ENCODE measurements around the gene NUP160. TPM values are rescaled to one million over a fixed set of nuclear protein-coding genes. Genes with fewer than 3 reads are reported as not detected.
"Not testable (repeated sequence)": the region's sequence is repeated elsewhere in the genome, so short reads cannot be mapped to it uniquely, and the experiment has no call there.

Gene NUP160, protein sequence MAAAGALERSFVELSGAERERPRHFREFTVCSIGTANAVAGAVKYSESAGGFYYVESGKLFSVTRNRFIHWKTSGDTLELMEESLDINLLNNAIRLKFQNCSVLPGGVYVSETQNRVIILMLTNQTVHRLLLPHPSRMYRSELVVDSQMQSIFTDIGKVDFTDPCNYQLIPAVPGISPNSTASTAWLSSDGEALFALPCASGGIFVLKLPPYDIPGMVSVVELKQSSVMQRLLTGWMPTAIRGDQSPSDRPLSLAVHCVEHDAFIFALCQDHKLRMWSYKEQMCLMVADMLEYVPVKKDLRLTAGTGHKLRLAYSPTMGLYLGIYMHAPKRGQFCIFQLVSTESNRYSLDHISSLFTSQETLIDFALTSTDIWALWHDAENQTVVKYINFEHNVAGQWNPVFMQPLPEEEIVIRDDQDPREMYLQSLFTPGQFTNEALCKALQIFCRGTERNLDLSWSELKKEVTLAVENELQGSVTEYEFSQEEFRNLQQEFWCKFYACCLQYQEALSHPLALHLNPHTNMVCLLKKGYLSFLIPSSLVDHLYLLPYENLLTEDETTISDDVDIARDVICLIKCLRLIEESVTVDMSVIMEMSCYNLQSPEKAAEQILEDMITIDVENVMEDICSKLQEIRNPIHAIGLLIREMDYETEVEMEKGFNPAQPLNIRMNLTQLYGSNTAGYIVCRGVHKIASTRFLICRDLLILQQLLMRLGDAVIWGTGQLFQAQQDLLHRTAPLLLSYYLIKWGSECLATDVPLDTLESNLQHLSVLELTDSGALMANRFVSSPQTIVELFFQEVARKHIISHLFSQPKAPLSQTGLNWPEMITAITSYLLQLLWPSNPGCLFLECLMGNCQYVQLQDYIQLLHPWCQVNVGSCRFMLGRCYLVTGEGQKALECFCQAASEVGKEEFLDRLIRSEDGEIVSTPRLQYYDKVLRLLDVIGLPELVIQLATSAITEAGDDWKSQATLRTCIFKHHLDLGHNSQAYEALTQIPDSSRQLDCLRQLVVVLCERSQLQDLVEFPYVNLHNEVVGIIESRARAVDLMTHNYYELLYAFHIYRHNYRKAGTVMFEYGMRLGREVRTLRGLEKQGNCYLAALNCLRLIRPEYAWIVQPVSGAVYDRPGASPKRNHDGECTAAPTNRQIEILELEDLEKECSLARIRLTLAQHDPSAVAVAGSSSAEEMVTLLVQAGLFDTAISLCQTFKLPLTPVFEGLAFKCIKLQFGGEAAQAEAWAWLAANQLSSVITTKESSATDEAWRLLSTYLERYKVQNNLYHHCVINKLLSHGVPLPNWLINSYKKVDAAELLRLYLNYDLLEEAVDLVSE (N-terminal part only)
- total RNA-seq: 10 to 100 TPM; 76.9 to 79.2 TPM

DNA sequence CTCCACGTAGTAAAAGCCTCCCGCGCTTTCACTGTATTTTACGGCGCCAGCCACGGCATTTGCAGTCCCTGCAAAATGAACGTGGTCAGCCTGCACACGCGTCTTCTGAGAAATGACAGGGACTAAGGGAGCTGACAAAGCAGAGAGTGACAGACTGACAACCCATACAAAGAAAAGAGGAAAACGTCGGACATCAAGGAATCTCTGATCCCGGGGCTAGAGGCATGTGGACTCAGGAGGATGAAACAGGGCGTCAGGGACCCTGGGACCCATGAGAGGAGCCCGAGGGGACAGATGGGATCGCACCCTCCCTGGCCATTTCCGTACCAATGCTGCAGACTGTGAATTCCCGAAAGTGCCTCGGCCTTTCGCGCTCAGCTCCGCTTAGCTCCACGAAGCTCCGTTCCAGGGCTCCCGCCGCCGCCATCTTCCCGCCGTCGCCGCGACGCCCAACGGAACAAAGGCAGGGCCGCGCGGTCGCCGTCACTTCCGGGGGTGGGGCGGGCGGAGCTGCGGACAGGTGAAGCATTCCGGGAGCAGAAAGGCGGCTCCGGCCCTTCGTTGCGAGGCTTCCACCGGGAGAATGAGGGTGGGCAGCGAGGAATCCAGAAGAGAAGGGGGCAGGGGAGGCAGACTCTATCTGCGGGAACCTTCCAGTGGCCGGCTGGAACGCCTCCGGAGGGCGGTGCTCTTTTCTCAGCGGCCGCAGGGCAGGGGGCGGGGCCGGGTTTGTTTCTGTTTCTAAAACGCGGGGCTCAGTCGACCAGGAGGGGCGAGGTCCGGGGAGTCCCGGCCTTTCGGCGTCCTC lies at the start of gene NUP160:
NUP160 (minus strand) TSS at position 459 of the 808 bp plus-strand sequence; CDS start at position 427, 32 bp downstream.
- Mint-ChIP-seq H3K4me3 (peak within 1 kb of the TSS; percentile 95), H3K36me3 (peaks cover 15% of the 10 kb centered on the region), H3K27me3 (no peaks in the 10 kb centered on the region), H3K27ac (peak within 1 kb of the TSS; percentile 99), H3K9me3 (no peaks in the 10 kb centered on the region), H3K4me1 (peaks cover 29% of the 10 kb centered on the region)
- peak; percentile 90 for DNase-seq

DNA sequence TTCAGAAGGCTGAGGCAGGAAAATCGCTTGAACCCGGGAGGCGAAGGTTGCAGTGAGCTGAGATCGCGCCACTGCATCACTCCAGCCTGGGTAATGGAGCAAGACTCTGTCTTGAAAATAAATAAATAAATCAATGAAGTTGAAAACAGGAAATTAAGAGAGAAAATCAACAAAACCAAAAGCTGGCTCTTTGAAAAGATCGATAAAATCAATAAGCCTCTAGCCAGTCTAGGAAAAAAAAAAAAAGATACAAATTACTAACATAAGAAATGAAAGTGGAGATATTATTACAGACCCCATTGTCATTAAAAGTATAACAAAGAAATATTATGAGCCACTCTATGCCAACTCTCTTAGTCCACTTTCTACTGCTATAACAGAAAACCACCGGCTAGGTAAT lies 48.0 kb upstream of the NUP160 start:
- H3K4me3 Mint-ChIP-seq: no peak overlapping the region
- H3K27me3 Mint-ChIP-seq: no peaks in the 10 kb centered on the region
- peaks cover 9% of the 10 kb centered on the region for H3K4me1 Mint-ChIP-seq
- H3K27ac Mint-ChIP-seq: no peak overlapping the region
- H3K9me3 Mint-ChIP-seq: peaks cover 1% of the 10 kb centered on the region
- no peaks in the 10 kb centered on the region for H3K36me3 Mint-ChIP-seq
- DNase-seq: no peak

DNA sequence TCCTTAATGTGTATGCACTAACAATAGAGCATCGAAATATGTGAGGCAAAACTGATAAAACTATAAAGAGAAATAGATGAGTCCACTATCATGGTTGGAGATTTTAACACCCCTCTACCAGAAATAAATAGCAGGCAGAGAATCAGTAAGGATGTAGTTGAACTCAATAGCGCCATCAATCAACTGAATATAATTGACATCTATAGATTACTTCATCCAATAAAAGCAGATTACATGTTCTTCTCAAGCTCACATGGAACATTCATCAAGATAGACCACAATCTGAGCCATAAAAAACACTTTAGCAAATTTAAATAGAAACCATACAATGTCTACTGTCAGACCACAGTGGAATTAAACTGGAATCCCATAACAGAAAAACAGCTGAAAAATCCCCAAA lies 46.9 kb upstream of the NUP160 start:
- peaks cover 9% of the 10 kb centered on the region for H3K4me1 Mint-ChIP-seq
- H3K9me3 Mint-ChIP-seq: peaks cover 1% of the 10 kb centered on the region
- no peaks in the 10 kb centered on the region for H3K36me3 Mint-ChIP-seq
- H3K27me3 Mint-ChIP-seq: no peaks in the 10 kb centered on the region
- H3K4me3 Mint-ChIP-seq: no peak overlapping the region
- DNase-seq: no peak
- no peak overlapping the region for H3K27ac Mint-ChIP-seq

DNA sequence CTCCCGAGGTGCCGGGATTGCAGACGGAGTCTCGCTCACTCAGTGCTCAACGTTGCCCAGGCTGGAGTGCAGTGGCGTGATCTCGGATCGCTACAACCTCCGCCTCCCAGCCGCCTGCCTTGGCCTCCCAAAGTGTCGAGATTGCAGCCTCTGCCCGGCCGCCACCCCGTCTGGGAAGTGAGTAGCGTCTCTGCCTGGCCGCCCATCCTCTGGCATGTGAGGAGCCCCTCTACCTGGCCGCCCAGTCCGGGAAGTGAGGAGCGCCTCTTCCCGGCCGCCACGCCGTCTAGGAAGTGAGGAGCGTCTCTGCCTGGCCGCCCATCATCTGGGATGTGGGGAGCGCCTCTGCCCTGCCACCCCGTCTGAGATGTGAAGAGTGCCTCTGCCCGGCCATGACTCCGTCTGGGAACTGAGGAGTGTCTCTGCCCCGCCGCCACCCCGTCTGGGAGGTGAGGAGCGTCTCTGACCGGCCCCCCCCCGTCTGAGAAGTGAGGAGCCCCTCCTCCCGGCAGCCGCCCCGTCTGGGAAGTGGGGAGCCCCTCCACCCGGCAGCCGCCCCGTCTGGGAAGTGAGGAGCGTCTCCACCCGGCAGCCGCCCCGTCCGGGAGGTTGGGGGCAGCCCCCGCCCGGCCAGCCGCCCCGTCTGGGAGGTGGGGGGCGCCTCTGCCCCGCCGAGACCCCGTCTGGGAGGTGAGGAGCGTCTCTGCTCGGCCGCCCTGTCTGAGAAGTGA lies 44.6 kb upstream of the NUP160 start:
- not testable (repeated sequence) for DNase-seq, H3K36me3 Mint-ChIP-seq, H3K27me3 Mint-ChIP-seq, H3K4me3 Mint-ChIP-seq, H3K9me3 Mint-ChIP-seq, H3K27ac Mint-ChIP-seq
- H3K4me1 Mint-ChIP-seq: peaks cover 18% of the 10 kb centered on the region

DNA sequence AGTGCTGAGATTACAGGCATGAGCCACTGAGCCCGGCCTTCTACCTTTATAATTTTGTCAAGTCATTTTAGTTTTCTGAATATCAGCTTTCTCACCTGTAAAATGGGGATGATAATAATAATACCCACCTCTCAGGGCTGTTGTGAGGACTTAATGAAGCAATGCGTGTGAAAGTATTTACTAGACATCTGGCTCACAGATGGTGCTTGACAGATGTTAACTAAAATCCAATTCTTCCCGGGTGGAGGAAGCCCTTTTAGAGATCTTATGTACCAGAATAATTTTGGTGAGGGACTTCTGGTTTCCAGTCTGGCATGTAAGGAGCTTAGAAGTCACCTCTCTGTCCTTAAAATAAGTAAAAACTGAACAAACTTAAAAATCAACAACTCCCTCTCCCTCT lies 43.7 kb upstream of the NUP160 start:
- Mint-ChIP-seq H3K9me3 (peaks cover 1% of the 10 kb centered on the region), H3K36me3 (no peaks in the 10 kb centered on the region), H3K27ac (no peak overlapping the region), H3K4me3 (no peak overlapping the region), H3K4me1 (peaks cover 24% of the 10 kb centered on the region), H3K27me3 (no peaks in the 10 kb centered on the region)
- no peak for DNase-seq

DNA sequence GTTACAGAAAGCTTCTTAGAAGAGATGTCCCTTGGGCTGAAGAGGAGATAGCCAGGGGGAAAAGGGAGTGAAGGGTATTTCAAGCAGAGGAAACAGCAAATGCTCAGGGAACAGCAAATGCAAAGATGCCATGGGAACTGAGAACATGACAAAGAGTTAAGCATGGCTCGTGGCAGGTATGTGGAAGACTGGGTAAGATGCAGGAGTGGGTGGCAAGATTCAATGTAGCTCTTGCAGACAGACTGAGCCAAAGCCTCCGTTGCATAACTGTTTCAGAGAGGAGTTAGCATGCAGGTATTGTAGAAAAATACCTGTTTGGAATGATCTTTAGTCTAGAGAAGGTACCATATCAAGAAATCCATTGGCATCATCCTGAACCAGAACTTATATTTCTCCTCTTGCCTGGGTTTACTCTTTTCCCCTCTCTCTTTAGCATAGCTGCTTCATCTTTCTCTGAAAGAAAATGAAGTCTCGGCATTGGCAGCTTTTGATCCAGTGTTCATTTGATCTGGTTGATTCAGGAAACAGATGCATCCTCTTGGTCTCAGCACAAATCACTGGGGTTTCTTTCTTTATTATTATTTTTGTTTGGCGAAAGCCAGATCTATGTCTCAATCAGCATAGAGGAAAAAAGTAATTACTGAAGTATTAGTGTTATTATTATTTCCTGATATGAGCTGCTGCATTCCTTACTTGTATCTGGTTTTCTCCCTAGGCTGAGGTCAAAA lies 41.7 kb upstream of the NUP160 start:
- no peak for DNase-seq
- Mint-ChIP-seq H3K4me3 (no peak overlapping the region), H3K27me3 (no peaks in the 10 kb centered on the region), H3K4me1 (peaks cover 34% of the 10 kb centered on the region), H3K36me3 (no peaks in the 10 kb centered on the region), H3K9me3 (no peaks in the 10 kb centered on the region), H3K27ac (no peak overlapping the region)

DNA sequence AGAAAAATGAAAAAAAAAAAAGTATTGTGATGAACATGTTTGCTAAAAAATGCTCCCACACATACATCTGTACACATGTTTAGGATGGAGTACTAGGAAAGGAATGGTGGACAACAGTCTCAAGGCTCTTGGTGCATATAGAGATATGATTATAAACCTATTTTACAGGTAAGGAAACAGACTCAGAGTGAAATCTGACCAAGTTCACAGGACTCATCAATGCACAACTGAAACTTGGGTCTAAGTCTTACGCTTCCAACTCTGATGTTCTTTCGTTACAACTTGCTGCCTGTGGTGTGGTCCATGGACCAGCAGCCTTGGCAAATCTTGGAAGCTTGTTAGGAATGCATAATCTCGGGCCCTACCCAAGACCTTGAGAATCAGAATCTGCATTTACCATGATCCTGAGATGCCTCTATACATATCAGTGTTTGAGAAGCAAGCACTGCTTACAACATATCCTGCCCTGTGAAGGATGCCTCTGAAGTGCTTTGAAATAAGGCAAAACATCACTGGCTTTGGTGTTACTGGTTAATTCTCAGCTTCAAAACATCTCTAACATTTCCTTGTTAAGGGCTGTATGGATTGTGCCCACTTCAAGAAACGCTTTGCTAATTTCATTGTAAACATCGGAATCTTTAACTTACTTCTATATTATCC lies 39.9 kb upstream of the NUP160 start:
- no peak overlapping the region for H3K4me3 Mint-ChIP-seq

DNA sequence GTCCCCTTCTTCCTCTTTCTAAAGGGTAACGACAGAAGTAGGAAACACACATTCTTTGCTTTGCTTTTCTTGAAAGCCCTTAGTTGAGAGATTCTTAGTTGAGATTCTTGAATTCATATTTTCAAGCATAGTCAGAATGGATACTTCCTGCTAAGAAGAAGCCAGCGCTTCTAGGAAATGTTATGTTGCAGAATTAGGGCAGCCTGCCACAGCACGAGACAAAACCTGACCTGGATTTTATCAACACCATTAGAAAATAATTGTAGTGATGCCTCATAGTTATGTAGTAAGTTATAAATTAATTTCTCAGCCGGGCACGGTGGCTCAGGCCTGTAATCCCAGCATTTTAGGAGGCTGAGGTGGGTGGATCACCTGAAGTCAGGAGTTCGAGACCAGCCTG lies 37.9 kb upstream of the NUP160 start:
- Mint-ChIP-seq H3K9me3 (no peaks in the 10 kb centered on the region), H3K4me3 (peak overlapping the region; percentile 32), H3K36me3 (no peaks in the 10 kb centered on the region), H3K27ac (peak overlapping the region; percentile 80), H3K4me1 (peaks cover 34% of the 10 kb centered on the region), H3K27me3 (no peaks in the 10 kb centered on the region)
- DNase-seq: peak; percentile 8

More for the DNA sequence above, 39.9 kb upstream of the NUP160 start:
- H3K36me3 Mint-ChIP-seq: no peaks in the 10 kb centered on the region
- no peaks in the 10 kb centered on the region for H3K9me3 Mint-ChIP-seq
- no peaks in the 10 kb centered on the region for H3K27me3 Mint-ChIP-seq
- DNase-seq: no peak
- peaks cover 34% of the 10 kb centered on the region for H3K4me1 Mint-ChIP-seq
- no peak overlapping the region for H3K27ac Mint-ChIP-seq

DNA sequence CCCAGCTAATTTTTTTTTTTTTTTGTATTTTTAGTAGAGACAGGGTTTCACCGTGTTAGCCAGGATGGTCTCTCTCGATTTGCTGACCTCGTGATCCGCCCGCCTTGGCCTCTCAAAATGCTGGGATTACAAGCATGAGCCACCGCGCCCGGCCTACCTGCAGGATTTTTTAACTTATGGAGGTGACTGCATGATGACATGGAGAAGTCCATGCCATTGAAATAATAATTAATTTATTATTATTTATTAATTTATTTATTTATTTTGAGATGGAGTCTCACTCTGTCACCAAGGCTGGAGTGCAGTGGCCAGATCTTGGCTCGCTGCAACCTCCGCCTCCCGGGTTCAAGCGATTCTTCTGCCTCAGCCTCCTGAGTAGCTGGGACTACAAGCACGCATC lies 34.3 kb upstream of the NUP160 start:
- not testable (repeated sequence) for H3K27ac Mint-ChIP-seq, H3K36me3 Mint-ChIP-seq, H3K4me3 Mint-ChIP-seq, H3K9me3 Mint-ChIP-seq, H3K27me3 Mint-ChIP-seq, DNase-seq
- H3K4me1 Mint-ChIP-seq: peaks cover 16% of the 10 kb centered on the region

DNA sequence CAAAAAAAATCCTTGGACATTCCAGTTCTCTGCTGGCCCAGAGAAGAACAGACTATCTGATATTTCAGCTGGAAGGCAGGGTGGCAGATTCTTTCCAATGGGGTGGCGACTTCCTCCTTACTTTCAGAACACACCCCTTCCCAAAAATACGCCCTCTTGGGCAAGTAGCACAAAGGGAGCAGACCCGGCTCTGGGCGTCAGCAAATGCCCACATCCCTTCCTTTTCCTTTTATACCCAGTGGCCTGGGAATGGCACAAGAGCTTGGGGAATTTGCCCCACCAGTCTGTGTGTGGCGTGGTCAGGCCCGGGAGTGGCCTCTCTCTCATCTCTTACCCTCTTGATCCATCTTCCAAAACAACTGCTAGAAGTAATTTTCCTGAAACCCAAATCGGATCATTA lies 33.0 kb upstream of the NUP160 start:
- H3K9me3 Mint-ChIP-seq: peaks cover 12% of the 10 kb centered on the region
- peaks cover 10% of the 10 kb centered on the region for H3K4me1 Mint-ChIP-seq
- no peak overlapping the region for H3K27ac Mint-ChIP-seq
- H3K36me3 Mint-ChIP-seq: no peaks in the 10 kb centered on the region
- no peaks in the 10 kb centered on the region for H3K27me3 Mint-ChIP-seq
- no peak for DNase-seq
- H3K4me3 Mint-ChIP-seq: no peak overlapping the region

DNA sequence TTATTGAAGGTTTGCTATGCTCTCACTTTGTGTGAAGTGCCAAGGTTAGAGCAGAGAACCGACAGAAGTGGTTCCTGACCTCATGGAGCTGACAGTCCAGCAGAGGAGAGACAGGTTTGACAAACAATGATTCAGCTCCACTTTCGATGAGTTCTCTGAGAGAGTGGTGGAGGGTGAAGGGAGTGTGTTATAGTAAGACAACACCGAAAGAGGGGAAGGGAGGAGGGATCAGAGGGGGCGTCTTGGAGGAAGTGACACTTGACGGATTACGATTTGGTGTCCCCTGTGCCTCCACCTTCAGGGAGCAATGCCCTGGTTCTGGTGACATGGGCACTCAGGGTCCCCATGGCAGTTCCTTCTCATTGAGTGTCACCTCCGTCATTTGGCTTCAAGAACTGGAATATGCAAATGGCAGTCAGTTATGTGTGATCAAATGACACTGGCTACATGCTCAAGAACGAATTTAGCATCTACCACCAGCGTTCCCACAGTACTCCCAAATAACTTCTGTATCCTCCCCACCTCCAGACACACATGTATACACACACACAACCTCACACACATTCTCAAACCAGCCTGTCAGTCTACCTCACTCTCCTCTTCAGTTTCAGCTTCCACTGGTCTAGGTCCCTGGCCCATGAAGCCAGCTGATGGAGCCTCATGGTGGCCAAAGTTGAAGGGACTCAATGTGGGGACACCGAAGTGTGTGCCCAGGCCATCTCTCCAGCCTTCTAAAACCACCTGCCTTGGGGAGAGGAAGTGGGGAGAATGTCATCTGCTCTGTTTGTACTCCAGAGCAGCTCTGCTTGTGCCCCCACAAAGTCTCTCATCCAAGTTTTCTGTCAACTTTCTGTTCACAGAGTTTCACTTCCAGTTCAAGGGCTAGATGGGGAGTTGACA lies 31.4 kb upstream of the NUP160 start:
- peaks cover 4% of the 10 kb centered on the region for H3K36me3 Mint-ChIP-seq
- peaks cover 2% of the 10 kb centered on the region for H3K4me1 Mint-ChIP-seq
- no peak overlapping the region for H3K27ac Mint-ChIP-seq
- H3K9me3 Mint-ChIP-seq: peaks cover 19% of the 10 kb centered on the region
- no peak for DNase-seq
- H3K4me3 Mint-ChIP-seq: no peak overlapping the region
- H3K27me3 Mint-ChIP-seq: no peaks in the 10 kb centered on the region

DNA sequence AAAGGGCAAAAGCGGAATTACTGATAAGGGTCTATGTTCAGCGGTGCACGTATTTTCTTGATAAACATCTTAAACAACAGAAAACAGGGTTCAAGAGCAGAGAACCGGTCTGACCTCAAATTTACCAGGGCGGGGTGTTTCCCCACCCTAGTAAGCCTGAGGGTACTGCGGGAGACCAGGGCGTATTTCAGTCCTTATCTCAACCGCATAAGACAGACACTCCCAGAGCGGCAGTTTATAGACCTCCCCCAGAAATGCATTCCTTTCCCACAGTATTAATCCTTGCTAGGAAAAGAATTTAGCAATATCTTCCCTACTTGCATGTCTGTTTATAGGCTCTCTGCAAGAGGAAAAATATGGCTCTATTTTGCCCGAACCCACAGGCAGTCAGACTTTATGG lies 27.7 kb upstream of the NUP160 start:
- H3K27ac Mint-ChIP-seq, H3K4me1 Mint-ChIP-seq, H3K4me3 Mint-ChIP-seq, H3K36me3 Mint-ChIP-seq, H3K27me3 Mint-ChIP-seq, DNase-seq: not testable (repeated sequence)
- peaks cover 19% of the 10 kb centered on the region for H3K9me3 Mint-ChIP-seq
